Stimulated activated CD4-positive, alpha-beta T cell treated with anti-CD3 and anti-CD28 coated beads, Interleukin-4, amount 100 ng/mL, for 24 hours (primary cell): Measurements from ENCODE around the gene MUTYH.
"Not testable (repeated sequence)": the region's sequence is repeated elsewhere in the genome, so short reads cannot be mapped to it uniquely, and the experiment has no call there.

Experiments used
- DNase-seq: peaks from one replicate; pipeline ENCODE4 v3.0.0-alpha.2; 2020

Gene MUTYH

GRCh38 chr1:45317166-45317565, 23.1 kb downstream of the MUTYH start:
- no peak for DNase-seq

- no peak for DNase-seq
Observed at GRCh38 chr1:45314266-45314665, 26.0 kb downstream of the MUTYH start.

- no peak for DNase-seq
Observed at GRCh38 chr1:45306905-45307304, 33.3 kb downstream of the MUTYH start.

DNA sequence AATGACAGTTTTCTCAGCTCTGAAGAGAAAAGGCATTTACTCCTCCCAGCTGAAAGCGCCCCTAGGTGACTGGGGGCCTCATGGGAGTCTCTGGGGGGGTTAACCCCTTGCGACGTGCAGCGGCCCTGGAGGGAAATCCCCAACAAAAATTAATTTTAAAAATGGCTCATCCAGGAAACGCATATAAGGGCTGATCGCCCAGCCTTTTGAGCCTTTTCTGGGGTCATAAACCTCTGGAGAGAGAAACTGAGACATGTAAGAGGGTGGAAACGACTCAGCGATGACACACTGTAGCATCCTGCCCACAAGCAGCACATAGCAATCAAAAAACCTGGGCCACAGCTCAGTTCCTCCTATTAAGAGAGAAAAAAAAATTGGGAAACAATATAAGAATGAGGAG, 33.9 kb downstream of the MUTYH start:
- peak; percentile 59 for DNase-seq

- no peak for DNase-seq
Observed at GRCh38 chr1:45305231-45305630, 35.0 kb downstream of the MUTYH start.

- DNase-seq: peak; percentile 6
Observed at GRCh38 chr1:45304311-45305081, 35.7 kb downstream of the MUTYH start.

GRCh38 chr1:45303520-45304310, 36.5 kb downstream of the MUTYH start:
- peak; percentile 97 for DNase-seq

- no peak for DNase-seq
Observed at GRCh38 chr1:45302505-45303150, 37.6 kb downstream of the MUTYH start.

DNA sequence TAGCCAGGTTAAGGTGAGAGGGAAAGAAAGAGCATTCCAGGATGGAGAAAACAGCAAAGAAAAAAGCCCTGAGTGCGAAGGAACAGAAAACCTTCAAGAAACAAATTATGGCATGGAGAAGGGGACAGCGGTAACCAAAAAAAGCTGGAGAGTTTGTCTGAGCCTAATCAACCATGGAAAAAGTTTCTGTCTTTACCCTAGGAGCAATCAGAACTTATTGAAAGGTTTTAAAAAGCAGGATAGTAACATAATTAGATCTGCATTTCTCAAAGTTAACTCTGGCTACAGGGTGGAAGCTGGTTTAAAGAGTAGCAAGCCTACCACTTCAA, 39.6 kb downstream of the MUTYH start:
- DNase-seq: no peak

- peak; percentile 47 for DNase-seq
Observed at GRCh38 chr1:45299981-45300668, 40.1 kb downstream of the MUTYH start.

DNA sequence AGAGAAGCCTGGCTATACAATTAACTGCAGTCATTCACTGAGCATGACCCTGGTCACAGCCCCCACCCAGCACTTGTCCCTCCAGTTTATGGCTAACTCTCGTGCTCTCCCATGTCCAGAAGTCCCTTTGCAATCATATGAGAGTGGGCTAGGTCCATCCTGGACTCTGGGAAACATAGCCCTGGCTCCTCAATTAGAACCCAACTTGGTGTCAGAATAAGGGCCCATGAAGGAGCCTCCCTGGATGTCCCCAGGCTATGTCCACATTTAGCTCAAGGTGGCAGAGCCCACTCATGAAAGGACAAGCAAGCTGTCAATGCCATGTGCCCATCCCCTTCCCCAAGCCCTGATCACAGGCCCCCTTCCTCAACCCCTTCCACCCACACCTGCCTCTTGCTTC, 40.9 kb downstream of the MUTYH start:
- no peak for DNase-seq

GRCh38 chr1:45297666-45298356, 42.4 kb downstream of the MUTYH start:
- no peak for DNase-seq

DNA sequence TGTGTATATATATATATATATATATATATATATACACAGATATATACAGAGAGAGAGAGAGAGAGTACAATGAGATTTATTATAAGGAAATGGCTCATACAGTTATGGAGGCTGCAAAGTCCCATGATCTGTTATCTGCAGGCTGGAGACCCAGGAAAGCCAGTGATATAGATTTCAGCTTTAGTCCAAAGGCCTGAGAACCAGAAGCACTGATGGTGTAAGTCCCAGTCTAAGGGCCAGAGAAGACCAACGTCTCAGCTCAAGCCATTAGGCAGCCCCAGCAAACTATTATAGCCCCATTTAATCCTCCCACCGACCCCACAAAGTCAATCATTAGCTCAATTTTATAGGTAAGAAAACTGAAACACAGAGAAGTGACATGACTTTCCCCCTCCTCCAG, 48.5 kb downstream of the MUTYH start:
- no peak for DNase-seq

GRCh38 chr1:45291002-45291401, 49.2 kb downstream of the MUTYH start:
- DNase-seq: not testable (repeated sequence)

DNA sequence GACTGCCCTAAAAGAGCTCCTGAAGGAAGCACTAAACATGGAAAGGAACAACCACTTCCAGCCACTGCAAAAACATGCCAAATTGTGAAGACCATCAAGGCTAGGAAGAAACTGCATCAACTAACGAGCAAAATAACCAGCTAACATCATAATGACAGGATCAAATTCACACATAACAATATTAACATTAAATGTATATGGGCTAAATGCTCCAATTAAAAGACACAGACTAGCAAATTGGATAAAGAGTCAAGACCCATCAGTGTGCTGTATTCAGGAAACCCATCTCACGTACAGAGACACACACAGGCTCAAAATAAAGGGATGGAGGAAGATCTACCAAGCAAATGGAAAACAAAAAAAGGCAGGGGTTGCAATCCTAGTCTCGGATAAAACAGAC, 53.7 kb downstream of the MUTYH start:
- DNase-seq: not testable (repeated sequence)

DNA sequence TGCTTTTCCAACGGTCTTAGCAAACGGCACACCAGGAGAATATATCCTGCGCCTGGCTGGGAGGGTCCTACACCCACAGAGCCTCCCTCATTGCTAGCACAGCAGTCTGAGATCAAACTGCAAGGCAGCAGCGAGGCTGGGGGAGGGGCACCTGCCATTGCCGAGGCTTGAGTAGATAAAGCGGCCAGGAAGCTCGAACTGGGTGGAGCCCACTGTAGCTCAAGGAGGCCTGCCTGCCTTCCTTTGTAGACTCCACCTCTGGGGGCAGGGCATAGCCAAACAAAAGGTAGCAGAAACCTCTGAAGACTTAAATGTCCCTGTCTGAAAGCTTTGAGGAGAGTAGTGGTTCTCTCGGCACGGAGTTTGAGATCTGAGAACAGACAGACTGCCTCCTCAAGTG, 55.4 kb downstream of the MUTYH start:
- DNase-seq: not testable (repeated sequence)

GRCh38 chr1:45282351-45282750, 57.9 kb downstream of the MUTYH start:
- DNase-seq: no peak
